NCI-H2029 treated with DMSO at 0.1 percent for 48 hours (cell line): Measurements from ENCODE around the gene TSHZ3.

ENCODE experiments used
- DNase-seq: peaks from one replicate; lab custom pipeline; 2025; lab: John Stamatoyannopoulos, UW

The TSHZ3 gene, protein sequence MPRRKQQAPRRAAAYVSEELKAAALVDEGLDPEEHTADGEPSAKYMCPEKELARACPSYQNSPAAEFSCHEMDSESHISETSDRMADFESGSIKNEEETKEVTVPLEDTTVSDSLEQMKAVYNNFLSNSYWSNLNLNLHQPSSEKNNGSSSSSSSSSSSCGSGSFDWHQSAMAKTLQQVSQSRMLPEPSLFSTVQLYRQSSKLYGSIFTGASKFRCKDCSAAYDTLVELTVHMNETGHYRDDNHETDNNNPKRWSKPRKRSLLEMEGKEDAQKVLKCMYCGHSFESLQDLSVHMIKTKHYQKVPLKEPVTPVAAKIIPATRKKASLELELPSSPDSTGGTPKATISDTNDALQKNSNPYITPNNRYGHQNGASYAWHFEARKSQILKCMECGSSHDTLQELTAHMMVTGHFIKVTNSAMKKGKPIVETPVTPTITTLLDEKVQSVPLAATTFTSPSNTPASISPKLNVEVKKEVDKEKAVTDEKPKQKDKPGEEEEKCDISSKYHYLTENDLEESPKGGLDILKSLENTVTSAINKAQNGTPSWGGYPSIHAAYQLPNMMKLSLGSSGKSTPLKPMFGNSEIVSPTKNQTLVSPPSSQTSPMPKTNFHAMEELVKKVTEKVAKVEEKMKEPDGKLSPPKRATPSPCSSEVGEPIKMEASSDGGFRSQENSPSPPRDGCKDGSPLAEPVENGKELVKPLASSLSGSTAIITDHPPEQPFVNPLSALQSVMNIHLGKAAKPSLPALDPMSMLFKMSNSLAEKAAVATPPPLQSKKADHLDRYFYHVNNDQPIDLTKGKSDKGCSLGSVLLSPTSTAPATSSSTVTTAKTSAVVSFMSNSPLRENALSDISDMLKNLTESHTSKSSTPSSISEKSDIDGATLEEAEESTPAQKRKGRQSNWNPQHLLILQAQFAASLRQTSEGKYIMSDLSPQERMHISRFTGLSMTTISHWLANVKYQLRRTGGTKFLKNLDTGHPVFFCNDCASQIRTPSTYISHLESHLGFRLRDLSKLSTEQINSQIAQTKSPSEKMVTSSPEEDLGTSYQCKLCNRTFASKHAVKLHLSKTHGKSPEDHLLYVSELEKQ

GRCh38 chr19:31349160-31349881 is at the start of gene TSHZ3:
TSHZ3 (minus strand) TSS chr19:31349436; CDS start chr19:31349219, 217 bp downstream.
- no peak for DNase-seq

DNA sequence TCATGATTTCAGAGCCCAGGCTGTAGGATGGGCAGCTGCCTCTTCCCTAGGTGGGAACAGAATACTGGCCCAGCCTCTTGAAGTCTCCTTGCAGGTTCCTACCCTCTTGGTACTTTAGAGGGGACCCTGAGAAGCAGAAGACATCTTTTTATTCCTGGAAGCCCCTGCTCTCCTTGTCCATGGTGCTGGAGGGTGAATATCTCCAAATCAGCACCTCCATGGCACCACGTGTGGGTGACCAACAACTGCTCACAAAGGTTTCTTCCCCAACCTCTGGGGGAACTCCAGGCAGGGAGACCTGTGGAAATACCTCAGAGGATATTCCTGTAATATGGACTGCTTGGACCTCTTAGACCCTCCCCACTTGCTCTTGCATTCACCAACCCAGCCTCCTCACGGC is 48.1 kb upstream of the TSHZ3 start:
- DNase-seq = no peak

- no peak for DNase-seq
Observed at GRCh38 chr19:31392464-31392863, 43.2 kb upstream of the TSHZ3 start.

GRCh38 chr19:31391518-31391917 is 42.3 kb upstream of the TSHZ3 start:
- no peak for DNase-seq

DNA sequence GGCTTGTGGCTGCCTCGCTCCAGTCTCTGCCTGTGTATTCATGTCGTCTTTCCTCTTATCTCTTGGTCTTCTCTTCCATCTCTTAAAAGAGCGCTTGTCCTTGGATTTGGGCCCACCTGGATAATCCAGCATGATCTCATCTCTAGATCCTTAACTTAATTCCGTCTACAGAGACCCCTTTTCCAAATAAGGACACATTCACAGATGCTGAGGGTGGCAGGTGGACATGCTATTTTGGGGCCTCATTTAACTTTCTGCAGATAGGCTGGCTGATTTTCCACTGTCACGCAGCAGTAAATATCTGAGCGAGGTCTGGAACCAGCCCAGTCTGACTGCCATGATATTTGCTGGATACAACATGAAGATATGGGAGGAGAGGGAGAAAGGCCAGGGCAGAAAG is 41.5 kb upstream of the TSHZ3 start:
- no peak for DNase-seq

GRCh38 chr19:31389874-31390273 is 40.6 kb upstream of the TSHZ3 start:
- DNase-seq = no peak

DNA sequence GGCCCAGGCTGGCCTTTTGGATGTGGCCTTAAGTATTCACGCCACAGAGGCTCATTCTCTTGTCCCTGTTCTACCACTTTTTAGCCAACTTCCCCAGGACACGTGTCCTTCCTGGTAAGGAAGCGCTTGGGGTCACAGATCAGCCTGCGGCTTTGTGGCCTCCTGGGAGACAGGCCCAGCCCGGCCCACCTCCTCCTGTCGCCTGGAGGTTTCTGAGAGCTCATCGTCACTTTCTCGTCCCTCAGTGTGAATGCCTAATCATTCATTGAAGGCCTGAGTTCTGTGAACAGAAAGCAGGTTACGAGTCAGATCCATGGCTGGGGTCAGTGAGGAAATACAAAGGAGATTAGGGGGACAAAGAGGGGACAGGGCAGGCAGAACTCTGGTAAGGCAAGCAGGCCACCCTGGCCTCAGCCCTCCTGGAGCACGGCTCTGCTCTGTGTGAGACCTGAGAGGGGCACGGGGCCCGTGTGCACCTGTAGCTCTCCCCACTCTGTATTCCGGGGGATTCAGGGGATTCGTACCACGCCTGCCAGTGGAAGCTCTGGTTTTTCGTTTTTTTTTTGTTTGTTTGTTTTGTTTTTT is 38.6 kb upstream of the TSHZ3 start:
- DNase-seq = no peak

GRCh38 chr19:31386806-31387205 is 37.6 kb upstream of the TSHZ3 start:
- no peak for DNase-seq

DNA sequence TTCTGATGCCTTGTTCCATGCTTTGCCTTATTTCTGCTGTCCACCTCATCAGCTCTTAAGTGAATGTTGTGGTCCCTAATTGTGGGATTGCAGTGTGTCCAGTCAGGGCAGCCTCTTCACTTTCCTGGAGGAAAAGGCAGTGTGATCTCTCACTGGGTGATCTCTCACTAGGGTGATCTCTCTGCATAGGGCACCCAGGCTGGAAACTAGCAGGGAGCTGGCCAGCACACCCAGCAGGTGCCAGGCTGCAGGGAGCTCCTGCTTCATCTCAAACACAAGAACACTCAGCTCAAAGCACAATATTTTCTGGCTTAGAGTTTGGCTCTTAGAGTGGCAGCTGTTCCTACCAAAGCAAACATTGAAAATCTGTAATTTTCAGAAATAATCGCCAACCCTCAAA is 36.5 kb upstream of the TSHZ3 start:
- DNase-seq = no peak

DNA sequence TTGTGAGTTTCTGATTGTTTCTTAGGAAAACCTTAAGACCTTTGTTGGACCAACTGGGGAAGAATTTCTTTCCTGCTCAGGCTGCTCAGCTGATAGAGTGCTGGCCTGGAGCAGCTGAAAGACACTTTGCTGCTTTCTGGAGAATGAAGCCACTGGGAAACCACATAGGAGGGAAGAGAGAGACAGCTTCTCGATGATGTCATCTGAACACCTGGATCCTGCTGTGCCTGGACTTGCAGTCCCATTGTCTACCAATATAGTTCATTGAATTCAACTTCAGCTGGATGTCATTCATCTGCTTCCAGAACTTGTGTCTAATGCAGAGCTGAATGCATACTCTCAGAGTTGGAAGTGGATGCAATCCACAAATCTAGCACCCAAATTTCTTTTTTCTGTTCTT is 34.3 kb upstream of the TSHZ3 start:
- DNase-seq = no peak

- DNase-seq = no peak
Observed at GRCh38 chr19:31380854-31381253, 31.6 kb upstream of the TSHZ3 start.

DNA sequence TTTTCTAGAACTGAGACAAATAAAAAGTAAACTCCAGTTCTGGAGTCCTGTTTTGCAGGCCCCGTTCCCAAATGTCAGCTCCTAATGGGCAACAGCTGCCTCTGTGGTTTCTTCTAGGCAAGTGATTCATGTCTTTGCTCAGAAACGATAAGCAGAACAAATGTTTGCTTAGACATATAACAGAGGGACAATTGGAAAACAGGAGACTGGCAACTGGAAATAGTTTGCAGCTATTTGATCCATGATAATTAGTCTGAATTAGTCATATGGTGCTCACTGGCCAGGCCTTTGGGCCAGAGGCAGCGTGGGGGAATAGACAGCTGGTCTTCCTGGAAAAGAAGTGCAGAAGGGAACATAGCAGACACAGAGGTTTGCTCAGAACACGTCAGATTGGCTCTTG is 29.2 kb upstream of the TSHZ3 start:
- DNase-seq = no peak

DNA sequence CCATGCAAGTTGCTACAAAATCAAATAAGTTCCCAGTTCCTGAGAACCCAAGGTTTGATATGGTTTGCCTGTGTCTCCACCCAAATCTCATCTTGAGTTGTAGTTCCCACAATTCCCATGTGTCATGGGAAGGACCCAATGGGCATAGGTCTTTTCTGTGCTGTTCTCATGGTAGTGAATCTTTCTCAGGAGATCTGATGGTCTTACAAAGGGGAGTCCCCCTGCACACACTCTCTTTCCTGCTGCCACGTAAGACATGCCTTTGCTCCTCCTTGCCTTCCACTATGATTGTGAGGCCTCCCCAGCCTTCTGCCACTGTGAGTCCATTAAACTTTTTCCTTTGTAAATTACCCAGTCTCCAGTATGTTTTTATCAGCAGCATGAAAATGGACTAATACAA is 28.5 kb upstream of the TSHZ3 start:
- no peak for DNase-seq

DNA sequence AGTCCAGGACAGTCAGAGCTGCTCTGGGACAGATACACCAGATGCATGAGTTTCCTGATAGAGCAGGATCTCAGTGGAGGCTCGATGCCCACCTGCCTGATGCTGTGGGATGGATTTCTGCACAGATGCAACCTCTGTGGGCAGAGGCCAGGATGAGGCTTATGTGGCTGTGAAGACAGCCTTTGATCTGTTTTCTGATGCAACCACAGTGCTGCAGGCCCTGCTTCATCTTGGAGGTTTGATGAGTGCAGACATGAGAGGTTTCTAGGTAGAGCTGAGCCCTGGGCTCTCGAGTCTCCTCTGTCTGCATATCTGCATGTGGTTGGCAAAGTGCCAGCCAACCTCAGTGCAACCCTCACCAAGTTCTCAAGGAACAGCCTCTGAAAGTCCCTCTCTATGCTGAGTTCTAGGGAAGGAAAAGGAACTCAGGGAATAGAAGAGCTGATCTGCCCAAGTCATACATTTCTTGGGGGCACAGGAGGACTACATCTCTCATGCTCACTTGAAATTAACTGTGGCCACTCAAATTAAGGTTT is 23.1 kb upstream of the TSHZ3 start:
- DNase-seq = no peak

GRCh38 chr19:31370216-31370615 is 21.0 kb upstream of the TSHZ3 start:
- no peak for DNase-seq

GRCh38 chr19:31364963-31365362 is 15.7 kb upstream of the TSHZ3 start:
- DNase-seq = no peak

- no peak for DNase-seq
Observed at GRCh38 chr19:31361728-31362127, 12.5 kb upstream of the TSHZ3 start.

DNA sequence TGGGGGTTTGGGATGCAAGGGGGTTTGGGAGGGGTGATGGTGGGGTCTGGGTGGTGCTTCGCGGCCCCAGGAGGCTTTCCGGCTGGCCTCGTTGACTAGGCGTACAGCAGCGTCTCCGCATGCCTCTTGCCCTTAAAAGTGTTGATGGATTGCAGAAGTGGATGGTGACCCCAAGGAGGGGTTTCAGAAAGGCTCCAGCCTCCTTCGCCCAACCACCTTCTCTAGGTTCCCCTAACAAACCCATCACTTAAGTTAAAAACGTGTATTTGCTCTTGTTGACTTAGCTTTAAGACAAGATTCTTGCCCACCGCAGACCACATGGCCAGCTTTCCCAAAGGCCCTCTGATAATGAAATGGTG is 8.1 kb upstream of the TSHZ3 start:
- DNase-seq = no peak

GRCh38 chr19:31356587-31357314 is 7.5 kb upstream of the TSHZ3 start:
- DNase-seq = no peak

DNA sequence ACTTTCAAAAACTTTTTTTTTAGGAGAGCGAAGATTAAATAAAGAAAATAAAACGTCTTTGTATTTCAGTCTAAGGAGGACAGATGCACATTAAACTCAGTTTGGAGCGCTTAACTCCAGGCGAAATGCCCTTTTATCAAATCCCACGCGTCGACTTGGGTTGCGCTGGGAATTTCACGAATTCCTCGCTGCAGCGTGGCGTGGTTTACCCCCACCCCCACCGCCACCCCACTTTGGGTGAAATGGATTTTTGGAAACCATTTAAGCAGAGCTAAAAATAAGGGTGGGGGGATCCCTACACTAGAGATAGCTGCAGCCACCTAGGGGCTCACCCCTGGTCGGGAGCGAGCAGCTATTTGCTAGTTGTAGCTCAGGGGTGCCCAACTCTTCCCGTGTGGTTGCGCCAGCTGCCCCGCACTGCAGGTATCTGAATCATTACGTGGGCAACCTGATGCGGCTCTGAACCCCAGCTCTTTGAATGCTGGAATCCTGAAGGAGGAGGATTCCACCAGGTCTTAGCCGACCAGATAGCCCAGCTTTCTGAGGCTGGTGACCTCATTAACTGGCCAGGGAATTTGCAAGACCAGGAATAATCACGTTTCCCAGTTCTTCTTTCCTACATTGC is 6.5 kb upstream of the TSHZ3 start:
- DNase-seq = no peak
